Measurements from ENCODE around the gene IMP4. TPM values are rescaled to one million over a fixed set of nuclear protein-coding genes. Genes with fewer than 3 reads are reported as not detected.

Gene IMP4
- total RNA-seq, 5 donors from 2014 or later (not counting 1 experiment from before 2014, with no cell fraction given) = 70.7 to 93.7 (median 86.9) TPM

GRCh38 chr2:130357864-130358263, 15.2 kb downstream of the IMP4 start:
- no peak overlapping the region for H3K27ac Mint-ChIP-seq
- Histone ChIP-seq H3K27ac (ENCODE audit: low read length) (no peak overlapping the region), H3K4me1 (ENCODE audit: control insufficient read depth in 1 of 2, extremely low read depth in 1 of 2, insufficient read depth in 2 of 2, low read length in 2 of 2) (peaks cover 0 to 19% of the 10 kb centered on the region in 2 experiments), H3K27me3 (replicated peaks in 1 of 2; ENCODE audit: control insufficient read depth in 2 of 2, extremely low read depth in 1 of 2, insufficient read depth in 2 of 2, low read length in 1 of 2) (peaks cover 0 to 6% of the 10 kb centered on the region in 2 experiments), H3K4me3 (ENCODE audit: control insufficient read depth in 1 of 2, extremely low read depth in 1 of 2, low read length in 1 of 2) (no peak overlapping the region), H3K9me3 (no peaks in the 10 kb centered on the region), H3K36me3 (ENCODE audit: control insufficient read depth in 2 of 2, extremely low read depth in 1 of 2, insufficient read depth in 1 of 2, low read length in 1 of 2) (no peaks in the 10 kb centered on the region)
- ChIA-PET CTCF (no interaction called here), POLR2A (no interaction called here)
- H3K9me3 Mint-ChIP-seq = no peaks in the 10 kb centered on the region
- H3K36me3 Mint-ChIP-seq = no peaks in the 10 kb centered on the region
- no peak overlapping the region for H3K4me3 Mint-ChIP-seq
- H3K4me1 Mint-ChIP-seq = peaks cover 8 to 14% (median 12%) of the 10 kb centered on the region in 3 donors
- 97% methylated on average over 5 of the region's 7 CpGs for WGBS (ENCODE audit: insufficient coverage)
- H3K27me3 Mint-ChIP-seq = no peaks in the 10 kb centered on the region
- DNase-seq (no peak), ATAC-seq (replicated peaks in 1 of 4) (no peak)

- Histone ChIP-seq H3K36me3 (ENCODE audit: control insufficient read depth in 2 of 2, extremely low read depth in 1 of 2, insufficient read depth in 1 of 2, low read length in 1 of 2) (no peaks in the 10 kb centered on the region), H3K9me3 (no peaks in the 10 kb centered on the region), H3K27me3 (replicated peaks in 1 of 2; ENCODE audit: control insufficient read depth in 2 of 2, extremely low read depth in 1 of 2, insufficient read depth in 2 of 2, low read length in 1 of 2) (peaks cover 0 to 6% of the 10 kb centered on the region in 2 experiments), H3K4me1 (ENCODE audit: control insufficient read depth in 1 of 2, extremely low read depth in 1 of 2, insufficient read depth in 2 of 2, low read length in 2 of 2) (peaks cover 0 to 19% of the 10 kb centered on the region in 2 experiments), H3K4me3 (ENCODE audit: control insufficient read depth in 1 of 2, extremely low read depth in 1 of 2, low read length in 1 of 2) (no peak overlapping the region), H3K27ac (ENCODE audit: low read length) (no peak overlapping the region)
- Mint-ChIP-seq H3K36me3 (no peaks in the 10 kb centered on the region), H3K27ac (no peak overlapping the region), H3K4me1 (peaks cover 8 to 14% (median 12%) of the 10 kb centered on the region in 3 donors), H3K4me3 (no peak overlapping the region), H3K27me3 (no peaks in the 10 kb centered on the region), H3K9me3 (no peaks in the 10 kb centered on the region)
- ChIA-PET CTCF (no interaction called here), POLR2A (no interaction called here)
- 91% methylated on average over 25 of the region's 33 CpGs for WGBS (ENCODE audit: insufficient coverage)
- DNase-seq (no peak), ATAC-seq (replicated peaks in 1 of 4) (no peak)
Measured at GRCh38 chr2:130358420-130359350, 16.0 kb downstream of the IMP4 start.

- CTCF ChIA-PET = no interaction called here
- Mint-ChIP-seq H3K27ac (no peak overlapping the region), H3K9me3 (no peaks in the 10 kb centered on the region), H3K4me3 (no peak overlapping the region), H3K4me1 (peaks cover 8 to 12% (median 11%) of the 10 kb centered on the region in 3 donors), H3K27me3 (no peaks in the 10 kb centered on the region), H3K36me3 (no peaks in the 10 kb centered on the region)
- Histone ChIP-seq H3K4me3 (ENCODE audit: control insufficient read depth in 1 of 2, extremely low read depth in 1 of 2, low read length in 1 of 2) (no peak overlapping the region), H3K27me3 (replicated peaks in 1 of 2; ENCODE audit: control insufficient read depth in 2 of 2, extremely low read depth in 1 of 2, insufficient read depth in 2 of 2, low read length in 1 of 2) (peaks cover 0 to 6% of the 10 kb centered on the region in 2 experiments), H3K4me1 (ENCODE audit: control insufficient read depth in 1 of 2, extremely low read depth in 1 of 2, insufficient read depth in 2 of 2, low read length in 2 of 2) (peaks cover 0 to 19% of the 10 kb centered on the region in 2 experiments), H3K9me3 (no peaks in the 10 kb centered on the region), H3K27ac (ENCODE audit: low read length) (no peak overlapping the region), H3K36me3 (ENCODE audit: control insufficient read depth in 2 of 2, extremely low read depth in 1 of 2, insufficient read depth in 1 of 2, low read length in 1 of 2) (no peaks in the 10 kb centered on the region)
- POLR2A ChIA-PET = no interaction called here
- WGBS (ENCODE audit: insufficient coverage) = 80% methylated on average over 2 of the region's 5 CpGs
- ATAC-seq (replicated peaks in 1 of 4) (no peak), DNase-seq (no peak)
Measured at GRCh38 chr2:130359466-130359865, 16.8 kb downstream of the IMP4 start.

- Mint-ChIP-seq H3K36me3 (no peaks in the 10 kb centered on the region), H3K4me3 (no peak overlapping the region), H3K4me1 (no peaks in the 10 kb centered on the region), H3K27me3 (no peaks in the 10 kb centered on the region), H3K9me3 (no peaks in the 10 kb centered on the region), H3K27ac (no peak overlapping the region)
- DNase-seq (no peak), ATAC-seq (replicated peaks in 1 of 4) (no peak)
- H3K36me3 ChIP-seq (ENCODE audit: control insufficient read depth in 2 of 2, extremely low read depth in 1 of 2, insufficient read depth in 1 of 2, low read length in 1 of 2) = no peaks in the 10 kb centered on the region
- no peaks in the 10 kb centered on the region for H3K27me3 ChIP-seq (replicated peaks in 1 of 2; ENCODE audit: control insufficient read depth in 2 of 2, extremely low read depth in 1 of 2, insufficient read depth in 2 of 2, low read length in 1 of 2)
- ChIA-PET POLR2A (interaction anchor here in 1 of 2 donors (0.7 kb wide), 1 partner anchor 435 kb away, joined by 3 read pairs; no protein-coding TSS in a partner anchor), CTCF (no interaction called here)
- H3K4me1 ChIP-seq (ENCODE audit: control insufficient read depth in 1 of 2, extremely low read depth in 1 of 2, insufficient read depth in 2 of 2, low read length in 2 of 2) = no peaks in the 10 kb centered on the region
- H3K27ac ChIP-seq (ENCODE audit: low read length) = no peak overlapping the region
- H3K9me3 ChIP-seq = no peaks in the 10 kb centered on the region
- no peak overlapping the region for H3K4me3 ChIP-seq (ENCODE audit: control insufficient read depth in 1 of 2, extremely low read depth in 1 of 2, low read length in 1 of 2)
Measured at GRCh38 chr2:130363479-130363878, 20.8 kb downstream of the IMP4 start.

GRCh38 chr2:130365075-130365474, 22.4 kb downstream of the IMP4 start:
- Mint-ChIP-seq H3K27me3 (no peaks in the 10 kb centered on the region), H3K4me1 (peaks cover 5 to 6% (median 5%) of the 10 kb centered on the region in 3 donors), H3K27ac (no peak overlapping the region), H3K36me3 (no peaks in the 10 kb centered on the region), H3K9me3 (no peaks in the 10 kb centered on the region), H3K4me3 (no peak overlapping the region)
- no peaks in the 10 kb centered on the region for H3K36me3 ChIP-seq (ENCODE audit: control insufficient read depth in 2 of 2, extremely low read depth in 1 of 2, insufficient read depth in 1 of 2, low read length in 1 of 2)
- H3K4me3 ChIP-seq (ENCODE audit: control insufficient read depth in 1 of 2, extremely low read depth in 1 of 2, low read length in 1 of 2) = no peak overlapping the region
- H3K9me3 ChIP-seq = no peaks in the 10 kb centered on the region
- POLR2A ChIA-PET = no interaction called here
- no peak for DNase-seq
- no peak overlapping the region for H3K27ac ChIP-seq (ENCODE audit: low read length)
- peaks cover 4 to 5% of the 10 kb centered on the region in 2 experiments for H3K4me1 ChIP-seq (ENCODE audit: control insufficient read depth in 1 of 2, extremely low read depth in 1 of 2, insufficient read depth in 2 of 2, low read length in 2 of 2)
- no peak for ATAC-seq (replicated peaks in 1 of 4)
- H3K27me3 ChIP-seq (replicated peaks in 1 of 2; ENCODE audit: control insufficient read depth in 2 of 2, extremely low read depth in 1 of 2, insufficient read depth in 2 of 2, low read length in 1 of 2) = no peaks in the 10 kb centered on the region
- WGBS (ENCODE audit: insufficient coverage) = no CpG with 5 or more reads among the region's 2 CpGs
- CTCF ChIA-PET = no interaction called here

- H3K4me3 ChIP-seq (ENCODE audit: control insufficient read depth in 1 of 2, extremely low read depth in 1 of 2, low read length in 1 of 2) = no peak overlapping the region
- H3K4me1 Mint-ChIP-seq = peaks cover 14 to 15% (median 14%) of the 10 kb centered on the region in 3 donors
- H3K27me3 ChIP-seq (replicated peaks in 1 of 2; ENCODE audit: control insufficient read depth in 2 of 2, extremely low read depth in 1 of 2, insufficient read depth in 2 of 2, low read length in 1 of 2) = no peaks in the 10 kb centered on the region
- no peak for DNase-seq
- no peak overlapping the region for H3K27ac Mint-ChIP-seq
- H3K36me3 ChIP-seq (ENCODE audit: control insufficient read depth in 2 of 2, extremely low read depth in 1 of 2, insufficient read depth in 1 of 2, low read length in 1 of 2) = no peaks in the 10 kb centered on the region
- H3K36me3 Mint-ChIP-seq = no peaks in the 10 kb centered on the region
- peaks cover 12 to 14% of the 10 kb centered on the region in 2 experiments for H3K4me1 ChIP-seq (ENCODE audit: control insufficient read depth in 1 of 2, extremely low read depth in 1 of 2, insufficient read depth in 2 of 2, low read length in 2 of 2)
- POLR2A ChIA-PET = no interaction called here
- no peak overlapping the region for H3K4me3 Mint-ChIP-seq
- CTCF ChIA-PET = no interaction called here
- no peak overlapping the region for H3K27ac ChIP-seq (ENCODE audit: low read length)
- WGBS (ENCODE audit: insufficient coverage) = 100% methylated on average over 1 of the region's 2 CpGs
- no peak for ATAC-seq (replicated peaks in 1 of 4)
- H3K9me3 Mint-ChIP-seq = no peaks in the 10 kb centered on the region
- H3K27me3 Mint-ChIP-seq = no peaks in the 10 kb centered on the region
- H3K9me3 ChIP-seq = no peaks in the 10 kb centered on the region
Measured at GRCh38 chr2:130365963-130366362, 23.3 kb downstream of the IMP4 start.

Data from T-cell (primary cell).